Keratinocyte (primary cell): ENCODE data around the gene ATP5F1D.
"Not testable (repeated sequence)": the region's sequence is repeated elsewhere in the genome, so short reads cannot be mapped to it uniquely, and the experiment has no call there.

Experiments used
- CTCF ChIP-seq, 3 experiments: IDR thresholded peaks in 1 of 3; conservative IDR thresholded peaks in 1 of 3; optimal IDR thresholded peaks in 1 of 3; 2 replicates in 2 of 3; 3 replicates in 1 of 3; pipeline versions ENCODE3 to v1.5.1; 2011; ENCODE audit warnings: low read length in 3 of 3, mild to moderate bottlenecking in 3 of 3, moderate library complexity in 2 of 3, control low read depth in 1 of 3, inconsistent platforms in 1 of 3; ENCODE audit not compliant: insufficient read depth in 2 of 3; ENCODE audit errors: extremely low read depth in 1 of 3
- EZH2 ChIP-seq: IDR thresholded peaks from one replicate; pipeline ENCODE4 v1.6.1; 2012; ENCODE audit warnings: inconsistent platforms, mild to moderate bottlenecking, low read length, moderate library complexity

- TF ChIP-seq CTCF (optimal IDR thresholded peaks at IDR 0.05 in 1 of 3, IDR thresholded peaks at IDR 0.05 in 1 of 3, conservative IDR thresholded peaks at IDR 0.05 in 1 of 3; ENCODE audit: extremely low read depth in 1 of 3, insufficient read depth in 2 of 3, low read length in 3 of 3); EZH2: not testable (repeated sequence)
Observed at GRCh38 chr19:1200614-1201013, 40.9 kb upstream of the ATP5F1D start.
